Gastroesophageal sphincter (tissue), 4 donors: ENCODE measurements around the gene POMT2. TPM values are rescaled to one million over a fixed set of nuclear protein-coding genes. Genes with fewer than 3 reads are reported as not detected.

Source experiments
- ATAC-seq: fragments of 150-250 bp; one replicate; pipeline ENCODE4 v1.9.1; 2016; ENCODE audit warnings: mild to moderate bottlenecking, moderate library complexity
- H3K27ac ChIP-seq, 4 donors: fragments of 200-600 bp; sonication (generic) in 3 of 4; 1 replicate in 3 of 4; 2 replicates in 1 of 4; pipeline ENCODE4 v1.5.1; 2016 to 2019
- H3K27me3 ChIP-seq: fragments of 200-600 bp; sonication (generic); one replicate; pipeline ENCODE4 v1.5.1; 2019
- H3K36me3 ChIP-seq, 2 donors: fragments of 200-600 bp; sonication (generic); one replicate each; pipeline ENCODE4 v1.5.1; 2019; ENCODE audit warnings: control low read depth in 1 of 2
- H3K4me1 ChIP-seq, 3 donors: fragments of 200-600 bp; sonication (generic); 1 replicate in 2 of 3; 2 replicates in 1 of 3; pipeline ENCODE4 v1.5.1; 2016 to 2019; ENCODE audit warnings: control low read depth in 2 of 3
- H3K4me3 ChIP-seq, 2 donors: fragments of 200-600 bp; sonication (generic); one replicate each; pipeline ENCODE4 v1.5.1; 2019; ENCODE audit warnings: mild to moderate bottlenecking in 1 of 2, moderate library complexity in 1 of 2
- H3K9me3 ChIP-seq, 3 donors: fragments of 200-600 bp; sonication (generic); one replicate each; pipeline ENCODE4 v1.5.1; 2017 to 2019; ENCODE audit warnings: control low read depth in 2 of 3
- CTCF ChIP-seq, 4 experiments: fragments of 200-600 bp in 2 of 4; fragments of 450-650 bp in 2 of 4; sonication (generic) in 1 of 4; IDR thresholded peaks; one replicate each; pipeline ENCODE4 v1.5.1; 2017 to 2019; ENCODE audit warnings: antibody characterized with exemption in 4 of 4, mild to moderate bottlenecking in 2 of 4, moderate library complexity in 2 of 4
- EP300 ChIP-seq: sonication (generic); formaldehyde crosslinking; IDR thresholded peaks from one replicate; pipeline ENCODE4 v1.6.1; 2017; ENCODE audit warnings: antibody characterized with exemption, mild to moderate bottlenecking
- POLR2A ChIP-seq, 2 donors: fragments of 450-650 bp; IDR thresholded peaks; one replicate each; pipeline ENCODE4 v1.6.1; 2017; ENCODE audit warnings: antibody characterized with exemption in 2 of 2, mild to moderate bottlenecking in 2 of 2, moderate library complexity in 1 of 2
- POLR2AphosphoS5 ChIP-seq: sonication (generic); formaldehyde crosslinking; IDR thresholded peaks from one replicate; pipeline ENCODE4 v1.6.1; 2017; ENCODE audit warnings: antibody characterized with exemption
- WGBS, 2 donors: methylation state at CpG; one replicate each; pipeline ENCODE4 v1.1.5; 2018; ENCODE audit warnings: low coverage in 1 of 2; 5-methylcytosine and 5-hydroxymethylcytosine counted together
- total RNA-seq, 4 donors: library from RNA; depleted of rRNA; stranded (reverse); fragments of >200 nt; gene quantifications; one replicate each; pipeline ENCODE4 v1.1.0, GENCODE V29; 2016

Gene POMT2
- total RNA-seq, 4 donors from 2014 or later: 8.1 to 20.9 (median 14.4) TPM

- Histone ChIP-seq H3K27ac (no peak overlapping the region), H3K36me3 (no peaks in the 10 kb centered on the region), H3K4me1 (no peaks in the 10 kb centered on the region), H3K9me3 (no peaks in the 10 kb centered on the region), H3K4me3 (no peak overlapping the region), H3K27me3 (peaks cover 9% of the 10 kb centered on the region)
- 0% methylated on average over 1 of the region's 2 CpGs; no CpG with 5 or more reads in 1 of the 2 donors for WGBS, 2 donors
- ATAC-seq: no peak
- TF ChIP-seq CTCF (IDR thresholded peaks at IDR 0.05) (no peak), POLR2A (IDR thresholded peaks at IDR 0.05) (no peak), EP300 (no peak), POLR2AphosphoS5 (no peak)
Observed at GRCh38 chr14:77241955-77242354, 78.7 kb downstream of the POMT2 start.

- Histone ChIP-seq H3K4me1 (no peaks in the 10 kb centered on the region), H3K36me3 (no peaks in the 10 kb centered on the region), H3K4me3 (no peak overlapping the region), H3K27ac (no peak overlapping the region), H3K9me3 (no peaks in the 10 kb centered on the region), H3K27me3 (peaks cover 15% of the 10 kb centered on the region)
- 57% methylated on average over 6 of the region's 15 CpGs; no CpG with 5 or more reads in 1 of the 2 donors for WGBS, 2 donors
- no peak for ATAC-seq
- TF ChIP-seq EP300 (no peak), POLR2AphosphoS5 (no peak), CTCF (IDR thresholded peaks at IDR 0.05) (no peak), POLR2A (IDR thresholded peaks at IDR 0.05) (no peak)
Observed at GRCh38 chr14:77240336-77240915, 80.3 kb downstream of the POMT2 start.

GRCh38 chr14:77239412-77239811 lies 81.3 kb downstream of the POMT2 start:
- no peak overlapping the region for H3K4me3 ChIP-seq
- H3K9me3 ChIP-seq: no peaks in the 10 kb centered on the region
- no peak for TF ChIP-seq EP300
- no peak for TF ChIP-seq POLR2A (IDR thresholded peaks at IDR 0.05)
- no peak for TF ChIP-seq POLR2AphosphoS5
- ATAC-seq: no peak
- H3K4me1 ChIP-seq: no peaks in the 10 kb centered on the region
- WGBS, 2 donors: 100% methylated on average over 1 of the region's 16 CpGs; no CpG with 5 or more reads in 1 of the 2 donors
- peaks cover 15% of the 10 kb centered on the region for H3K27me3 ChIP-seq
- no peaks in the 10 kb centered on the region for H3K36me3 ChIP-seq
- no peak overlapping the region for H3K27ac ChIP-seq

- Histone ChIP-seq H3K27me3 (peaks cover 15% of the 10 kb centered on the region), H3K4me3 (no peak overlapping the region), H3K4me1 (no peaks in the 10 kb centered on the region), H3K9me3 (no peaks in the 10 kb centered on the region), H3K36me3 (no peaks in the 10 kb centered on the region), H3K27ac (no peak overlapping the region)
- TF ChIP-seq POLR2A (IDR thresholded peaks at IDR 0.05): no peak
- no peak for TF ChIP-seq POLR2AphosphoS5
- no peak for TF ChIP-seq CTCF (IDR thresholded peaks at IDR 0.05)
- TF ChIP-seq EP300: no peak
- ATAC-seq: no peak
- WGBS, 2 donors: 0% methylated on average over 1 of the region's 4 CpGs; no CpG with 5 or more reads in 1 of the 2 donors
Observed at GRCh38 chr14:77238996-77239395, 81.7 kb downstream of the POMT2 start.

- no peaks in the 10 kb centered on the region for H3K4me1 ChIP-seq
- no peaks in the 10 kb centered on the region for H3K9me3 ChIP-seq
- H3K4me3 ChIP-seq: no peak overlapping the region
- 82% methylated on average over 2 of the region's 3 CpGs; no CpG with 5 or more reads in 1 of the 2 donors for WGBS, 2 donors
- no peak for TF ChIP-seq POLR2A (IDR thresholded peaks at IDR 0.05)
- TF ChIP-seq POLR2AphosphoS5: no peak
- TF ChIP-seq EP300: no peak
- no peak for ATAC-seq
- H3K27me3 ChIP-seq: peaks cover 15% of the 10 kb centered on the region
- no peaks in the 10 kb centered on the region for H3K36me3 ChIP-seq
- H3K27ac ChIP-seq: no peak overlapping the region
Observed at GRCh38 chr14:77238356-77238755, 82.3 kb downstream of the POMT2 start.

- ATAC-seq: no peak
- no peak overlapping the region for H3K4me3 ChIP-seq
- no peaks in the 10 kb centered on the region for H3K9me3 ChIP-seq
- peaks cover 7% of the 10 kb centered on the region for H3K27me3 ChIP-seq
- H3K36me3 ChIP-seq: no peaks in the 10 kb centered on the region
- no peaks in the 10 kb centered on the region for H3K4me1 ChIP-seq
- no peak overlapping the region for H3K27ac ChIP-seq
- TF ChIP-seq POLR2A (IDR thresholded peaks at IDR 0.05) (no peak), CTCF (IDR thresholded peaks at IDR 0.05) (no peak), POLR2AphosphoS5 (no peak), EP300 (no peak)
- WGBS, 2 donors: 50 to 60% methylated on average over 1 to 3 of the region's 7 CpGs
Observed at GRCh38 chr14:77236814-77237213, 83.9 kb downstream of the POMT2 start.
